Ascending aorta (tissue), 2 donors: ENCODE data around the gene GNPTG. TPM values are rescaled to one million over a fixed set of nuclear protein-coding genes. Genes with fewer than 3 reads are reported as not detected.
A peak's percentile ranks its signal among the peaks of the same experiment; 100 is the strongest.

ENCODE experiments used
- DNase-seq, 2 donors: peaks; one replicate each; pipeline ENCODE4 v3.0.0-alpha.2; 2019; ENCODE audit warnings: low spot score in 2 of 2
- H3K27ac ChIP-seq, 2 donors: fragments of 200-600 bp; sonication (generic); one replicate each; pipeline ENCODE4 v1.5.1; 2016 to 2017; ENCODE audit warnings: mild to moderate bottlenecking in 1 of 2
- H3K27me3 ChIP-seq: fragments of 200-600 bp; sonication (generic); one replicate; pipeline ENCODE4 v1.5.1; 2017
- H3K36me3 ChIP-seq, 2 donors: fragments of 200-600 bp; sonication (generic); one replicate each; pipeline ENCODE4 v1.5.1; 2016
- H3K4me1 ChIP-seq, 2 donors: fragments of 200-600 bp; sonication (generic); one replicate each; pipeline ENCODE4 v1.5.1; 2016 to 2017; ENCODE audit warnings: mild to moderate bottlenecking in 1 of 2
- H3K4me3 ChIP-seq, 2 donors: fragments of 200-600 bp; sonication (generic); one replicate each; pipeline ENCODE4 v1.5.1; 2016 to 2017; ENCODE audit warnings: mild to moderate bottlenecking in 1 of 2
- H3K9me3 ChIP-seq, 2 donors: fragments of 200-600 bp; sonication (generic); one replicate each; pipeline ENCODE4 v1.5.1; 2016
- CTCF ChIP-seq, 3 experiments: fragments of 200-600 bp in 2 of 3; fragments of 450-650 bp in 1 of 3; sonication (generic) in 2 of 3; IDR thresholded peaks; one replicate each; pipeline ENCODE4 v1.5.1; 2016 to 2019; ENCODE audit warnings: antibody characterized with exemption in 3 of 3, mild to moderate bottlenecking in 1 of 3, moderate library complexity in 1 of 3
- intact Hi-C: fragments of 100-400 bp; cut with DNase I; formaldehyde crosslinking; loops from one replicate; pipeline ENCODE4 v1.15.1; 2023
- total RNA-seq: library from RNA; depleted of rRNA; stranded (reverse); fragments of >200 nt; gene quantifications from one replicate; pipeline ENCODE4 v1.1.0, GENCODE V29; 2016

The GNPTG gene
- total RNA-seq, 1 donor from 2014 or later = 86.6 TPM

DNA sequence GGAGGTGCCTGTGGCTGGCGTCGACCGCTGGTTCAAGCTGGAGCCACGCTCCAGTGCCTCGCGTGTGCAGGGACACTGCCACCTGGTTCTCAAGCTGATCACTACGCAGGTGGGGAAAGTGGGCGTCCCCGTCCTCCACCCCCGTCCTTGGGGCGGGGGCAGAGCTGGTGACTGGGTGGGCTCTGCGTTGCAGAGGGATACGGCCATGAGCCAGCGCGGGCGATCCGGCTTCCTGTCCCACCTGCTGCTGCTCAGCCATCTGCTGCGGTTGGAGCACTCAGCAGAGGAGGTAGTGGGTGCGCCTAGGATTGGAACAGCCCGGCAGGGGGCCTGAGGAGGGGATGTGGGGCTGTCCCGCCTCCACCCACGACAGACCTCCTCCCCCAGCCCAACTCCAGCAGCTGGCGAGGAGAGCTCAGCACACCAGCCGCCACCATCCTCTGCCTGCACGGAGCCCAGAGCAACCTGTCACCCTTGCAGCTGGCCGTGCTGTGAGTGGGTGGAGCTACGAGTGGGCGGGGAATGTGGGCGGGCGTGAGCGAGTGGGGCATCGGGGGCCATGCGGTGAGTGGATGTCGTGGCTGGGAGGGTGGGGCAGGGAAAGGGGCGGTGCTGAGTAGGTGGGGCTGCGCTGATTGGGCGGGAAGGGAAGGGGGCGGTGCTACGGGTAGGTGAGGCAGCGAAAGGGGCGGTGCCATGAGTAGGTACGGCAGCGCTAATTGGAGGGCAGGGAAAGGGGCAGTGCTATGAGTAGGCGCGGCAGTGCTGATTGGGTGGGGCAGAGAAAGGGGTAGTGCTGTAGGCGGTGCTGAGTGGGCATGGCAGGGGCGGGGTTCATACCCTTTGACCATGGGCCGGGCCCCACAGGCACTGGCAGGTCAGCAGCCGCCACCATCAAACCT lies 9.0 kb upstream of the GNPTG start:
- Histone ChIP-seq H3K27me3 (no peaks in the 10 kb centered on the region), H3K9me3 (no peaks in the 10 kb centered on the region), H3K4me1 (peaks cover 0 to 8% of the 10 kb centered on the region in 2 donors), H3K36me3 (peaks cover 0 to 4% of the 10 kb centered on the region in 2 donors), H3K27ac (no peak overlapping the region), H3K4me3 (peak overlapping the region in 1 of 2 donors; percentile 23)
- intact Hi-C loops = no loop called here
- TF ChIP-seq CTCF (IDR thresholded peaks at IDR 0.05) = no peak
- peak; percentile 76 to 91 for DNase-seq

DNA sequence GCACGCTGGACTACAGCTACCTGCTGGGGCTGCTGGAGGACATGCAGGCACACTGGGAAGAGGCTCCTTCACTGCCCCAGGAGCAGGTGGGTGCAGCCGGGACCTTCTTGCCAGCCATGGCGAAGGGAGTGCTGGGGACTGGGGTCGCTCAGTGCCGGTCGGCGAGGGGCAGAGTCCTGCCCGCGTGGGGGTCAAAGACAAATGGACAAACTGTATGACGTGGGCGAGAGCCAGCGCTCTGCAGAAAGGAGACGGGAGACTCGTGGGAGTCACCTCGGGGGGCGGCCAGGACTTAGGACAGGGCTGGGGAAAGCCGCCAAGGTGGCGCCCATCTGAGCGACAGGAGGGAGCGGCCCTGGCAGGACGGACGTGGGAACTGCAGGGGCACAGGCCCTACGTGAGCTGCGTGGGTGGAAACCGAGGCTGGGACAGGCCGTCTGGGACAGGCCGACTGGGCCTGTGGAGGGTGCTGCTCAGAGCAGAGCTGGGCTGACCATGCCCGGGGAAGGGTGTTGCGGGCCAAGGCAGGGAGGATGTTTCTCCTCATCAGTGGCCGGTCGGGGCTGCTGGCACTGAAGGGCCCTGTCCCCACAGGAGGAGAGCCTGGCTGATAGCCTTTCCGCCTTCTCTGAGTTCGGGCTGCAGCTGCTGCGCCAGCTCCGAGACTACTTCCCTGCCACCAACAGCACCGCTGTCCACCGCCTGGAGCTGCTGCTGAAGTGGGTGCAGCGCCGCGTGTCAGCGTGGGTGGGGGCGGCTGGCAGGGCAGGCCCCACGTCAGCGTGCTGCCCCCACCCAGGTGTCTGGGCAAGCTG lies 8.1 kb upstream of the GNPTG start:
- intact Hi-C loops = no loop called here
- peaks cover 3 to 13% of the 10 kb centered on the region in 2 donors for H3K36me3 ChIP-seq
- no peak overlapping the region for H3K27ac ChIP-seq
- no peak for TF ChIP-seq CTCF (IDR thresholded peaks at IDR 0.05)
- no peaks in the 10 kb centered on the region for H3K27me3 ChIP-seq
- H3K4me3 ChIP-seq = peak overlapping the region in 1 of 2 donors; percentile 23
- DNase-seq = no peak
- H3K4me1 ChIP-seq = peaks cover 0 to 8% of the 10 kb centered on the region in 2 donors
- no peaks in the 10 kb centered on the region for H3K9me3 ChIP-seq

- Histone ChIP-seq H3K9me3 (no peaks in the 10 kb centered on the region), H3K36me3 (peaks cover 11 to 21% of the 10 kb centered on the region in 2 donors), H3K4me1 (peaks cover 0 to 8% of the 10 kb centered on the region in 2 donors), H3K27me3 (no peaks in the 10 kb centered on the region), H3K4me3 (no peak overlapping the region), H3K27ac (no peak overlapping the region)
- no peak for DNase-seq
- TF ChIP-seq CTCF (IDR thresholded peaks at IDR 0.05) = no peak
- intact Hi-C loops = no loop called here
Measured at GRCh38 chr16:1344499-1344898, 7.2 kb upstream of the GNPTG start.

DNA sequence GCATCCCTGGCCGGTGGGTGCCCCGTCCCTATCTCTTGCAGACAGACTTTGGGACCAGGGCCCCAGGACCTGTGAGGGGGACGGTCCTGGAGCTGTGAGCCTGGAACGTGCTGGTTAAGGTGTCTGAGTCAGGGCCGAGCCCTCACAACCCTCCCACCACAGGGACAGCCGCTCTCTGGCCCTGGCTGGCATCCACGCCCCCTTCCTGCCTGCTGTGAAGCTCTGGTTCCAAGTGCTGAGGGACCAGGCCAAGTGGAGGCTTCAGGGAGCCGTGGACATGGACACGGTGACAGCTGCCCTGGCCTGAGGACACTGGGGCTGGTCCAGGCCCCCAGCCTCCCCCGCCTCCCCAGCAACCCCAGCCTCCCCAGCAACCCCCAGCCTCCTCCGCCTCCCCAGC lies 6.6 kb upstream of the GNPTG start:
- Histone ChIP-seq H3K27me3 (no peaks in the 10 kb centered on the region), H3K4me1 (peaks cover 0 to 8% of the 10 kb centered on the region in 2 donors), H3K4me3 (no peak overlapping the region), H3K9me3 (no peaks in the 10 kb centered on the region), H3K36me3 (peaks cover 11 to 27% of the 10 kb centered on the region in 2 donors), H3K27ac (no peak overlapping the region)
- intact Hi-C loops = no loop called here
- TF ChIP-seq CTCF (IDR thresholded peaks at IDR 0.05) = no peak
- no peak for DNase-seq

DNA sequence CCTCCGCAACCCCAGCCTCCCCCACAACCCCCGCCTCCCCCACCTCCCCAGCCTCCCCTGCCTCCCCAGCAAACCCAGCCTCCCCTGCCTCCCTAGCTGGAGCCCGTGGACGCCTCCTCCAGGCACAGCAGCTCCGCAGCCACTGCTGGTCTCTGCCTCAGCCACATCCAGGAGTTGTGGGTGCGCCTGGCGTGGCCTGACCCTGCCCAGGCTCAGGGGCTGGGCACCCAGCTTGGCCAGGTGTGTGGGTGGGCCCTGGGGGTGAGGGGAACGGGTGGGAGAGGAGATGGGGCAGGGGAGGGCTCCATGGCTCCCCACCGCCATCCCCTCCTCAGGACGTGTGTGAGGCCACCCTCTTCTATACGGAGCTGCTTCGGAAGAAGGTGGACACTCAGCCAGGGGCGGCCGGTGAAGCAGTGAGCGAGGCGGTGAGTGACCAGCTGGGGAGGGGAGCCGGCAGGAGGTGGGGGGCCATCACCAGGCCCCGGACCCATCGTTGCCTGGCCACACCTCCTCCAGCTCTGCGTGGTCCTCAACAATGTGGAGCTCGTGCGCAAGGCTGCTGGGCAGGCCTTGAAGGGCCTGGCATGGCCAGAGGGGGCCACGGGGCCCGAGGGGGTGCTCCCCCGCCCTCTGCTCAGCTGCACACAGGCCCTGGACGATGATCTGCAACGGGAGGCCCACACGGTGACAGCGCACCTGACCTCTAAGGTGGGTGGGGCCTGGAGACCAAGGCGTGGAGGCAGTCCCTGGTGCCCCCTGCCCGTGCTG lies 5.9 kb upstream of the GNPTG start:
- intact Hi-C loops = no loop called here
- H3K9me3 ChIP-seq = no peaks in the 10 kb centered on the region
- H3K4me3 ChIP-seq = no peak overlapping the region
- H3K36me3 ChIP-seq = peaks cover 11 to 27% of the 10 kb centered on the region in 2 donors
- no peak for TF ChIP-seq CTCF (IDR thresholded peaks at IDR 0.05)
- H3K27ac ChIP-seq = no peak overlapping the region
- H3K4me1 ChIP-seq = peaks cover 4 to 13% of the 10 kb centered on the region in 2 donors
- no peak for DNase-seq
- H3K27me3 ChIP-seq = no peaks in the 10 kb centered on the region
